ENCODE measurements around the gene HIGD1A. TPM values are rescaled to one million over a fixed set of nuclear protein-coding genes. Genes with fewer than 3 reads are reported as not detected.

Gene HIGD1A
- total and polyA plus RNA-seq, 10 of the 15 experiments (the other 5 are each of a cell fraction or from before 2014, with no cell fraction given), result 73.9 to 487 (median 175) TPM

DNA sequence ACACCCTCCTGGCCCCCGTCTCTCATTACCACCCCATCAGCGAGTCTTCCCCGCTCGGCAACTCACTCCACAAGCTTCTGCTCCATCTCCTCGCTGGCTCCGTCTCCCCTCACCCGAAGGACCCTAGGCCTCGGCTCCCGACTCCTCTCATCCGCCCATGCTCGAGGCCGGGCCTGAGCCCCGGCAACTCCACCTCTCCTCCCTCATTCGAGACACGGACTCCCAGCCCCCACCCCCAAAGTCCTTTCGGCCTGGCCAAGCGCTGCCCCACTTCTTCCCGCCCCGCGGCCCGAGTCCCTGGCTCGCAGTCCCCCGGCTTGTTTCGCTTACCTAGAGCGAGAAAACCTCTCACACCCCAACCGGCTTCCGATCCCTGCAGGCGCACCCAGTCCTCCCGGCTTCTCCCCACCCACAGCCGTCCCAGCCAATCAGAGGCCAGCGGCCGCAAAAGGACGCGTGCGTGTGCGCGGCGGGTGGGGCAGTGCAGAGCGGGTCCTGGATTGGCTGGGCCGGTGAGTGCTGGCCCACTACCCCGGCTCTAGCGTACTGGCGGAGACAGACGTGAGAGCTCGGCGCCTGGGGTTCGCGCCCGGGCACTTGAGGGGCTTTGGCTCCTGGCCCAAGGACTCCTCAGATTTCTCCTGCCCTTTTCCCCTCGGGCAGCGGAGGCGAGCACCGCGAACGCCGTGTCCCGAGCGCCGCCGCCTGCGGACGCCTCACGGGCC, at the start of gene HIGD1A (continued):
- TF ChIP-seq, protein P1, sequence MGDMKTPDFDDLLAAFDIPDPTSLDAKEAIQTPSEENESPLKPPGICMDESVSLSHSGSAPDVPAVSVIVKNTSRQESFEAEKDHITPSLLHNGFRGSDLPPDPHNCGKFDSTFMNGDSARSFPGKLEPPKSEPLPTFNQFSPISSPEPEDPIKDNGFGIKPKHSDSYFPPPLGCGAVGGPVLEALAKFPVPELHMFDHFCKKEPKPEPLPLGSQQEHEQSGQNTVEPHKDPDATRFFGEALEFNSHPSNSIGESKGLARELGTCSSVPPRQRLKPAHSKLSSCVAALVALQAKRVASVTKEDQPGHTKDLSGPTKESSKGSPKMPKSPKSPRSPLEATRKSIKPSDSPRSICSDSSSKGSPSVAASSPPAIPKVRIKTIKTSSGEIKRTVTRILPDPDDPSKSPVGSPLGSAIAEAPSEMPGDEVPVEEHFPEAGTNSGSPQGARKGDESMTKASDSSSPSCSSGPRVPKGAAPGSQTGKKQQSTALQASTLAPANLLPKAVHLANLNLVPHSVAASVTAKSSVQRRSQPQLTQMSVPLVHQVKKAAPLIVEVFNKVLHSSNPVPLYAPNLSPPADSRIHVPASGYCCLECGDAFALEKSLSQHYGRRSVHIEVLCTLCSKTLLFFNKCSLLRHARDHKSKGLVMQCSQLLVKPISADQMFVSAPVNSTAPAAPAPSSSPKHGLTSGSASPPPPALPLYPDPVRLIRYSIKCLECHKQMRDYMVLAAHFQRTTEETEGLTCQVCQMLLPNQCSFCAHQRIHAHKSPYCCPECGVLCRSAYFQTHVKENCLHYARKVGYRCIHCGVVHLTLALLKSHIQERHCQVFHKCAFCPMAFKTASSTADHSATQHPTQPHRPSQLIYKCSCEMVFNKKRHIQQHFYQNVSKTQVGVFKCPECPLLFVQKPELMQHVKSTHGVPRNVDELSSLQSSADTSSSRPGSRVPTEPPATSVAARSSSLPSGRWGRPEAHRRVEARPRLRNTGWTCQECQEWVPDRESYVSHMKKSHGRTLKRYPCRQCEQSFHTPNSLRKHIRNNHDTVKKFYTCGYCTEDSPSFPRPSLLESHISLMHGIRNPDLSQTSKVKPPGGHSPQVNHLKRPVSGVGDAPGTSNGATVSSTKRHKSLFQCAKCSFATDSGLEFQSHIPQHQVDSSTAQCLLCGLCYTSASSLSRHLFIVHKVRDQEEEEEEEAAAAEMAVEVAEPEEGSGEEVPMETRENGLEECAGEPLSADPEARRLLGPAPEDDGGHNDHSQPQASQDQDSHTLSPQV (IDR thresholded peaks at IDR 0.05), result no peak
- TF ChIP-seq SMARCA5 (IDR thresholded peaks at IDR 0.05), result no peak
- TF ChIP-seq TBL1XR1 (IDR thresholded peaks at IDR 0.05; ENCODE audit: low read depth, low read length), result no peak
- no peak; the same call in 2 of the 3 replicates for TF ChIP-seq POU2F2 (IDR thresholded peaks at IDR 0.05; ENCODE audit: borderline replicate concordance, low read depth, low read length)
- TF ChIP-seq FOXK2 (IDR thresholded peaks at IDR 0.05), result no peak
- no peak for TF ChIP-seq CBFB (IDR thresholded peaks at IDR 0.05; ENCODE audit: low read depth)
- no peak for TF ChIP-seq ZNF622 (IDR thresholded peaks at IDR 0.05)
- TF ChIP-seq PML (IDR thresholded peaks at IDR 0.05; ENCODE audit: low read length), result no peak
- TF ChIP-seq, protein P2, sequence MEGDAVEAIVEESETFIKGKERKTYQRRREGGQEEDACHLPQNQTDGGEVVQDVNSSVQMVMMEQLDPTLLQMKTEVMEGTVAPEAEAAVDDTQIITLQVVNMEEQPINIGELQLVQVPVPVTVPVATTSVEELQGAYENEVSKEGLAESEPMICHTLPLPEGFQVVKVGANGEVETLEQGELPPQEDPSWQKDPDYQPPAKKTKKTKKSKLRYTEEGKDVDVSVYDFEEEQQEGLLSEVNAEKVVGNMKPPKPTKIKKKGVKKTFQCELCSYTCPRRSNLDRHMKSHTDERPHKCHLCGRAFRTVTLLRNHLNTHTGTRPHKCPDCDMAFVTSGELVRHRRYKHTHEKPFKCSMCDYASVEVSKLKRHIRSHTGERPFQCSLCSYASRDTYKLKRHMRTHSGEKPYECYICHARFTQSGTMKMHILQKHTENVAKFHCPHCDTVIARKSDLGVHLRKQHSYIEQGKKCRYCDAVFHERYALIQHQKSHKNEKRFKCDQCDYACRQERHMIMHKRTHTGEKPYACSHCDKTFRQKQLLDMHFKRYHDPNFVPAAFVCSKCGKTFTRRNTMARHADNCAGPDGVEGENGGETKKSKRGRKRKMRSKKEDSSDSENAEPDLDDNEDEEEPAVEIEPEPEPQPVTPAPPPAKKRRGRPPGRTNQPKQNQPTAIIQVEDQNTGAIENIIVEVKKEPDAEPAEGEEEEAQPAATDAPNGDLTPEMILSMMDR (IDR thresholded peaks at IDR 0.05 in 2 of 3, conservative IDR thresholded peaks at IDR 0.05 in 1 of 3; ENCODE audit: control insufficient read depth in 2 of 3, extremely low read depth in 1 of 3, insufficient read depth in 1 of 3, low read depth in 3 of 3, low read length in 3 of 3), result no peak
- TF ChIP-seq MTA2 (IDR thresholded peaks at IDR 0.05; ENCODE audit: low read depth), result no peak
- TF ChIP-seq, protein P3, sequence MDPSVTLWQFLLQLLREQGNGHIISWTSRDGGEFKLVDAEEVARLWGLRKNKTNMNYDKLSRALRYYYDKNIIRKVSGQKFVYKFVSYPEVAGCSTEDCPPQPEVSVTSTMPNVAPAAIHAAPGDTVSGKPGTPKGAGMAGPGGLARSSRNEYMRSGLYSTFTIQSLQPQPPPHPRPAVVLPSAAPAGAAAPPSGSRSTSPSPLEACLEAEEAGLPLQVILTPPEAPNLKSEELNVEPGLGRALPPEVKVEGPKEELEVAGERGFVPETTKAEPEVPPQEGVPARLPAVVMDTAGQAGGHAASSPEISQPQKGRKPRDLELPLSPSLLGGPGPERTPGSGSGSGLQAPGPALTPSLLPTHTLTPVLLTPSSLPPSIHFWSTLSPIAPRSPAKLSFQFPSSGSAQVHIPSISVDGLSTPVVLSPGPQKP (IDR thresholded peaks at IDR 0.05; ENCODE audit: low read depth, low read length), result 0 out of 2 replicates have a peak, but pooled peaks have one; percentile 36
- no peak for TF ChIP-seq YY1 (IDR thresholded peaks at IDR 0.05; ENCODE audit: low read depth, low read length)
- TF ChIP-seq RB1 (IDR thresholded peaks at IDR 0.05; ENCODE audit: borderline replicate concordance), result peak; percentile 80; the same call in 1 of the 2 replicates
- TF ChIP-seq IRF4 (IDR thresholded peaks at IDR 0.05; ENCODE audit: low read depth, low read length), result no peak
- TF ChIP-seq SREBF1 (IDR thresholded peaks at IDR 0.05; ENCODE audit: low read length), result no peak
- no peak; the same call in 1 of the 2 replicates for TF ChIP-seq RUNX3 (IDR thresholded peaks at IDR 0.05; ENCODE audit: low read length)
- peak; percentile 58 for TF ChIP-seq KLF5 (IDR thresholded peaks at IDR 0.05; ENCODE audit: partially characterized antibody)
- TF ChIP-seq YBX1 (IDR thresholded peaks at IDR 0.05), result no peak
- no peak for TF ChIP-seq EZH2 (IDR thresholded peaks at IDR 0.05; ENCODE audit: borderline replicate concordance, control insufficient read depth, low read depth, low read length)
- TF ChIP-seq, protein P4, sequence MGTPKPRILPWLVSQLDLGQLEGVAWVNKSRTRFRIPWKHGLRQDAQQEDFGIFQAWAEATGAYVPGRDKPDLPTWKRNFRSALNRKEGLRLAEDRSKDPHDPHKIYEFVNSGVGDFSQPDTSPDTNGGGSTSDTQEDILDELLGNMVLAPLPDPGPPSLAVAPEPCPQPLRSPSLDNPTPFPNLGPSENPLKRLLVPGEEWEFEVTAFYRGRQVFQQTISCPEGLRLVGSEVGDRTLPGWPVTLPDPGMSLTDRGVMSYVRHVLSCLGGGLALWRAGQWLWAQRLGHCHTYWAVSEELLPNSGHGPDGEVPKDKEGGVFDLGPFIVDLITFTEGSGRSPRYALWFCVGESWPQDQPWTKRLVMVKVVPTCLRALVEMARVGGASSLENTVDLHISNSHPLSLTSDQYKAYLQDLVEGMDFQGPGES (IDR thresholded peaks at IDR 0.05), result peak; percentile 69

All from GM12878 (cell line).